Measurements from ENCODE around the gene TBCEL. TPM values are rescaled to one million over a fixed set of nuclear protein-coding genes. Genes with fewer than 3 reads are reported as not detected.

The TBCEL gene
- total RNA-seq, 4 donors from 2014 or later: 17.1 to 24.7 (median 20.6) TPM

DNA sequence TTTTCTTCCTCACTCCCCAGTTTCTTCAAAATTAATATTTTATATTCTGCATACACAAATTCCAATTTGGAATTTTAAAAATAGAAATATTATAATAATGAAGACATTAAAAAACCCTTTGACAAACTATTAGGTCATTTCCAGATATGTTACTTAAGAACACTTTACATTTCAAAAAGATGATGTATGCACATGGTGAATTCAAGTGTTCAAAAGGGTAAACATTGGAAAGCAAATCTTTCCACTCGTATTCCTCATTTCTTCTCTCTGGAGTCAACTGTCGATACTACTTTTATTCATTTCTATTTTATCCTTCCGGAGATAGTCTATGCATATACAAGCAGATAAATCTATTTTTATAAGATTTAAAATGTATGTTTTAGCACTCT lies 16.7 kb downstream of the TBCEL start:
- TF ChIP-seq POLR2A (IDR thresholded peaks at IDR 0.05) (no peak), EP300 (IDR thresholded peaks at IDR 0.05) (no peak)
- TF ChIP-seq, protein P1, sequence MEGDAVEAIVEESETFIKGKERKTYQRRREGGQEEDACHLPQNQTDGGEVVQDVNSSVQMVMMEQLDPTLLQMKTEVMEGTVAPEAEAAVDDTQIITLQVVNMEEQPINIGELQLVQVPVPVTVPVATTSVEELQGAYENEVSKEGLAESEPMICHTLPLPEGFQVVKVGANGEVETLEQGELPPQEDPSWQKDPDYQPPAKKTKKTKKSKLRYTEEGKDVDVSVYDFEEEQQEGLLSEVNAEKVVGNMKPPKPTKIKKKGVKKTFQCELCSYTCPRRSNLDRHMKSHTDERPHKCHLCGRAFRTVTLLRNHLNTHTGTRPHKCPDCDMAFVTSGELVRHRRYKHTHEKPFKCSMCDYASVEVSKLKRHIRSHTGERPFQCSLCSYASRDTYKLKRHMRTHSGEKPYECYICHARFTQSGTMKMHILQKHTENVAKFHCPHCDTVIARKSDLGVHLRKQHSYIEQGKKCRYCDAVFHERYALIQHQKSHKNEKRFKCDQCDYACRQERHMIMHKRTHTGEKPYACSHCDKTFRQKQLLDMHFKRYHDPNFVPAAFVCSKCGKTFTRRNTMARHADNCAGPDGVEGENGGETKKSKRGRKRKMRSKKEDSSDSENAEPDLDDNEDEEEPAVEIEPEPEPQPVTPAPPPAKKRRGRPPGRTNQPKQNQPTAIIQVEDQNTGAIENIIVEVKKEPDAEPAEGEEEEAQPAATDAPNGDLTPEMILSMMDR (IDR thresholded peaks at IDR 0.05): no peak
- WGBS, 2 donors: 94% methylated on average over 3 of the region's 3 CpGs
- Histone ChIP-seq H3K27ac (no peak overlapping the region), H3K4me1 (no peaks in the 10 kb centered on the region), H3K4me3 (no peak overlapping the region), H3K9me3 (no peaks in the 10 kb centered on the region), H3K36me3 (peaks cover 0 to 1% (median 0%) of the 10 kb centered on the region in 3 donors), H3K27me3 (no peaks in the 10 kb centered on the region)
- no peak for DNase-seq (ENCODE audit: low spot score in 2 of 2)

DNA sequence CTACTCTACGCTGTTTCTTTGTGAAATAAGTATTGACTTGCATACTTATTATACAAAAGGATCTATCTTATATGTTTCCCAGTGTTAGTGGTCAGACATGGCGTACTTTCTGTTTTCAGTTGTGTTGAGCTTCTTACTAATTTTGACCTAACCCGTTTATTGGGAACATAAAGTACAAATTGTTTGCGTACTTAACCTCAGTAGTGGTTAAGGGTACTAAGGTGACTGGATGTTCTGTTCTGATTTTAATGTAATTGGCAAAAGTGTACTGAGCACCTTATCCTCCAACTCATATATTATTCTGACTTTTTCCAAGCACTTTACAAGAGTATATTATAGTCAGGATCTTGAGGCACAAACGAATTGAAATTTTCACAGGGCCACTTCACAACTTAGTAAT lies 17.2 kb downstream of the TBCEL start:
- TF ChIP-seq POLR2A (IDR thresholded peaks at IDR 0.05) (no peak), EP300 (IDR thresholded peaks at IDR 0.05) (no peak)
- TF ChIP-seq, protein P1 (IDR thresholded peaks at IDR 0.05): no peak
- no peaks in the 10 kb centered on the region for H3K9me3 ChIP-seq
- no peaks in the 10 kb centered on the region for H3K4me1 ChIP-seq
- no peak for DNase-seq (ENCODE audit: low spot score in 2 of 2)
- WGBS, 2 donors: 89 to 92% methylated on average over 5 of the region's 5 CpGs
- no peak overlapping the region for H3K27ac ChIP-seq
- H3K27me3 ChIP-seq: no peaks in the 10 kb centered on the region
- peaks cover 0 to 4% (median 0%) of the 10 kb centered on the region in 3 donors for H3K36me3 ChIP-seq
- no peak overlapping the region for H3K4me3 ChIP-seq

DNA sequence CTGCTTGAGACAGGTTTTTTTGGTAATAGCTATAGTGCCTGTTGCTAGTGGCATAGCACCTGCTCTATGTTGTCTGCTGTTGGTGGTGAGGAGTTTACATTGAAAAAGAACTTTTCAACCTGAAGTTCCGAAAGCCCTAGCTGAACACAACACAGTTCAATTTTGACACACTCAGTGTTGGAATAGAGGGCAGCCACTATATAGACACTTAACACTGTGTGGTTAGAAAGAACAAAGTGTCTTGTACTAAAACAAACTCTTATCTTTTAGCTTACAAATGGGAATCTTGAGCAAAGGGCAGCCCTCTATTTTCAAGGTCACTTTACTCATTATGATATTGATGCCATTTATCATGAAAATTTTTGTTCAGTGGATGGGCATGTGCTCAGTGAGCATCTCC lies 18.4 kb downstream of the TBCEL start:
- Histone ChIP-seq H3K4me3 (no peak overlapping the region), H3K9me3 (no peaks in the 10 kb centered on the region), H3K27me3 (no peaks in the 10 kb centered on the region), H3K36me3 (peaks cover 0 to 8% (median 0%) of the 10 kb centered on the region in 3 donors), H3K4me1 (no peaks in the 10 kb centered on the region), H3K27ac (no peak overlapping the region)
- TF ChIP-seq, protein P1 (IDR thresholded peaks at IDR 0.05): no peak
- TF ChIP-seq POLR2A (IDR thresholded peaks at IDR 0.05) (no peak), EP300 (IDR thresholded peaks at IDR 0.05) (no peak)
- DNase-seq (ENCODE audit: low spot score in 2 of 2): no peak
- WGBS, 2 donors: 100% methylated on average over 1 of the region's 1 CpG

DNA sequence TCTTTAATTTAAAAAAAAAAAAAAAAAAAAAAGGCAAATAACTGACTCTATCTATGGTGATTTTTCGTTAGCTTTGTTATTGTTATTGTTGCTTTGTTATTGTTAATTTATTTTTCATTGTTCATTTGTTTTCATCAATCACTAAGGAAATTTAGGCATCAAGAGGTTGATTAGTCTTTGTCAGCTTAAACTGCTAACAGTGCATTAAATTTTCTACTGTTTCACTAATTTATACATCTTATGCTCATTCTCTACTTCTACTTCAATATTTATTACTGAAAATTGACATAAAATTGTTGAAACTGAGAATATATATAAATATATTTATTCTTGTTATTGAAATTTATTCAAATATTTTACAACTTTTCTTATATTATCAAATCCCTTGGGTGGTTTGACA lies 24.0 kb downstream of the TBCEL start:
- WGBS, 2 donors: 84 to 89% methylated on average over 1 of the region's 1 CpG
- TF ChIP-seq EP300 (IDR thresholded peaks at IDR 0.05) (no peak), POLR2A (IDR thresholded peaks at IDR 0.05) (no peak)
- TF ChIP-seq, protein P1 (IDR thresholded peaks at IDR 0.05): no peak
- Histone ChIP-seq H3K27ac (no peak overlapping the region), H3K9me3 (no peaks in the 10 kb centered on the region), H3K27me3 (no peaks in the 10 kb centered on the region), H3K36me3 (peaks cover 0 to 51% (median 0%) of the 10 kb centered on the region in 3 donors), H3K4me1 (no peaks in the 10 kb centered on the region), H3K4me3 (no peak overlapping the region)
- DNase-seq (ENCODE audit: low spot score in 2 of 2): no peak

DNA sequence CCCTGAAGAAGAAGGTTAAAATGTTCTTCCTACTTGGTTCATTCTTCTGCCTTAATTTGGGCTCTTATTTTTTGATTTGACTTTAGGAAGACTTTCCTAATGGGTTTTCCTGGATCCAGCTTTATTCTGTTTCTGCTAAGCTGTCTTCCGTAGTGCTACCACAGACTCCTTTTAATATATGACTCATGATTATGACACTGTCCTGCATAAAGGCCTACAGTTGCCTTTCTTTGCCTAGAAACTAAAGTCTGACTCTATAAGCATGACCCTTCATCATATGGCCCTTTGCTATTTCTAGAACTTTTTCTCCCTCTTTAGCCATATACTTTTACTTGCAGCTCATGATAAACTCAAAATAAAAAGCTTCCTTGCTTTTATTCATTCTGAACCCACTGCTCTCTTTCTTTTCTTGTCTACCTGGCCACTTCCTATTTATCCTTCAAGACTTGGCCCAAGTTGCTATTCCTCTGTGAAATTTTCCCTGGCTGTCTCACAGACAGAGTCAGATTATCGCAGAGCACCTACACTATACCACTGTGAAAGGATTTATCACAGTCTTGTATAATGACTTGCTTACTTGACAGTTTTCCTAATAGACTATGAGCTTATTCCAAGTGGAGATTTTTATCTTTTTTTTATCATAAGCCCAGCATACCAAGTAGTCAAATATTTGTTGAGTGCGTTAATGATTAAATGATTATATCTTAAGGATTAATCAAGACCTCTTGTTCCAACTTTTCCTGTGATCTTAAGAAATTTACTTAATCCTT lies 24.7 kb downstream of the TBCEL start:
- Histone ChIP-seq H3K36me3 (peaks cover 0 to 58% (median 4%) of the 10 kb centered on the region in 3 donors), H3K27me3 (no peaks in the 10 kb centered on the region), H3K9me3 (no peaks in the 10 kb centered on the region), H3K4me3 (no peak overlapping the region), H3K4me1 (no peaks in the 10 kb centered on the region), H3K27ac (no peak overlapping the region)
- no peak for DNase-seq (ENCODE audit: low spot score in 2 of 2)
- no peak for TF ChIP-seq EP300 (IDR thresholded peaks at IDR 0.05)
- no peak for TF ChIP-seq POLR2A (IDR thresholded peaks at IDR 0.05)
- TF ChIP-seq, protein P1 (IDR thresholded peaks at IDR 0.05): no peak
- 87 to 90% methylated on average over 3 of the region's 3 CpGs for WGBS, 2 donors
